Muscle of arm (tissue), 12 donors: ENCODE results near the gene FAM186B. TPM values are rescaled to one million over a fixed set of nuclear protein-coding genes. Genes with fewer than 3 reads are reported as not detected.

Experiments
- DNase-seq: peaks from one replicate; pipeline ENCODE4 v3.0.0-alpha.2; 2013
- polyA plus RNA-seq, 12 donors: library from polyadenylated mRNA; unstranded; fragments of 120-200 nt; gene quantifications; one replicate each; pipeline ENCODE4 v1.2.1, GENCODE V29; 2013; ENCODE audit not compliant: insufficient read length in 12 of 12

The FAM186B gene
- polyA plus RNA-seq, 12 donors, result 0.50 to 3.8 (median 1.4) TPM; not detected in 2

GRCh38 chr12:49567611-49568441 lies 37.6 kb downstream of the FAM186B start, which contains the start of gene MCRS1:
MCRS1 (minus strand) TSS chr12:49568142; CDS start chr12:49566731, 1,411 bp downstream.
- peak; percentile 93 for DNase-seq

GRCh38 chr12:49567302-49567610 lies 38.2 kb downstream of the FAM186B start:
- DNase-seq, result no peak

GRCh38 chr12:49566361-49566760 lies 39.1 kb downstream of the FAM186B start:
- no peak for DNase-seq

GRCh38 chr12:49565406-49566265 lies 39.8 kb downstream of the FAM186B start:
- DNase-seq, result no peak

- no peak for DNase-seq
Observed at GRCh38 chr12:49564686-49565405, 40.6 kb downstream of the FAM186B start.

GRCh38 chr12:49563951-49564685 lies 41.3 kb downstream of the FAM186B start:
- no peak for DNase-seq

GRCh38 chr12:49562831-49563230 lies 42.6 kb downstream of the FAM186B start:
- DNase-seq, result no peak

GRCh38 chr12:49562233-49562632 lies 43.2 kb downstream of the FAM186B start:
- DNase-seq, result no peak

- no peak for DNase-seq
Observed at GRCh38 chr12:49560695-49561094, 44.7 kb downstream of the FAM186B start.

- DNase-seq, result no peak
Observed at GRCh38 chr12:49559011-49559675, 46.3 kb downstream of the FAM186B start.

GRCh38 chr12:49558526-49558925 lies 46.9 kb downstream of the FAM186B start:
- DNase-seq, result no peak

- no peak for DNase-seq
Observed at GRCh38 chr12:49557917-49558215, 47.6 kb downstream of the FAM186B start.

GRCh38 chr12:49557187-49557916 lies 48.1 kb downstream of the FAM186B start:
- DNase-seq, result no peak

- no peak for DNase-seq
Observed at GRCh38 chr12:49556391-49557186, 48.9 kb downstream of the FAM186B start.

- DNase-seq, result no peak
Observed at GRCh38 chr12:49555631-49556390, 49.6 kb downstream of the FAM186B start.

GRCh38 chr12:49554266-49554665 lies 51.2 kb downstream of the FAM186B start:
- no peak for DNase-seq

- no peak for DNase-seq
Observed at GRCh38 chr12:49553512-49554088, 51.8 kb downstream of the FAM186B start.

- DNase-seq, result no peak
Observed at GRCh38 chr12:49552899-49553298, 52.5 kb downstream of the FAM186B start.
